MCF 10A (cell line): ENCODE data around the gene CHMP6. TPM values are rescaled to one million over a fixed set of nuclear protein-coding genes. Genes with fewer than 3 reads are reported as not detected.

Source experiments
- BruUV-seq: library from RNA; stranded (reverse); fragments of 400-500 nt; replicated peaks from 2 replicates; lab custom pipeline; 2021; lab: Mats Ljungman, UMichigan
- CTCF ChIA-PET: fragments of 300-600 bp; sonication (Branson Sonifier 250); formaldehyde crosslinking; extraction: SDS; loops from one replicate; lab custom pipeline; 2021; ENCODE audit warnings: antibody characterized with exemption, inconsistent platforms; lab: Yijun Ruan, JAX
- POLR2A ChIA-PET: fragments of 300-600, 350-650 bp; sonication (Branson Sonifier 250); formaldehyde crosslinking; extraction: SDS; loops from one replicate; lab custom pipeline; 2020; ENCODE audit warnings: antibody characterized with exemption, inconsistent platforms; lab: Yijun Ruan, JAX
- DNase-seq: peaks from one replicate; pipeline ENCODE4 v3.0.0-alpha.2; 2018; ENCODE audit not compliant: unreplicated experiment
- H3K27ac Mint-ChIP-seq: one replicate; pipeline ENCODE4 v1.8.0; 2022; ENCODE audit warnings: mild to moderate bottlenecking, low read depth, mixed read lengths; ENCODE audit not compliant: unreplicated experiment
- H3K27me3 Mint-ChIP-seq: one replicate; pipeline ENCODE4 v1.8.0; 2022; ENCODE audit warnings: mixed read lengths; ENCODE audit not compliant: insufficient read depth, unreplicated experiment
- H3K36me3 Mint-ChIP-seq: one replicate; pipeline ENCODE4 v1.8.0; 2022; ENCODE audit warnings: mild to moderate bottlenecking, moderate library complexity, mixed read lengths; ENCODE audit not compliant: insufficient read depth, unreplicated experiment
- H3K4me1 Mint-ChIP-seq: one replicate; pipeline ENCODE4 v1.8.0; 2022; ENCODE audit warnings: mixed read lengths; ENCODE audit not compliant: insufficient read depth, unreplicated experiment
- H3K4me3 Mint-ChIP-seq: one replicate; pipeline ENCODE4 v1.8.0; 2022; ENCODE audit warnings: mild to moderate bottlenecking, moderate library complexity, mixed read lengths; ENCODE audit not compliant: unreplicated experiment
- H3K9me3 Mint-ChIP-seq: one replicate; pipeline ENCODE4 v1.8.0; 2022; ENCODE audit warnings: mixed read lengths; ENCODE audit not compliant: unreplicated experiment
- intact Hi-C: fragments of 100-400 bp; cut with micrococcal nuclease; formaldehyde crosslinking; loops from 2 replicates; pipeline ENCODE4 v1.14.1; 2022
- total RNA-seq: library from RNA; stranded (reverse); gene quantifications from 2 replicates; pipeline ENCODE4 v1.2.3, GENCODE V29; 2022
- TF ChIP-seq, protein P1 (sequence below): fragments of 200-600 bp; IDR thresholded peaks from one replicate; pipeline ENCODE4 v1.8.0; 2022; ENCODE audit warnings: antibody characterized with exemption, mild to moderate bottlenecking; ENCODE audit not compliant: unreplicated experiment

The CHMP6 gene
- total RNA-seq, 1 experiment from 2014 or later = 19.5 TPM

DNA sequence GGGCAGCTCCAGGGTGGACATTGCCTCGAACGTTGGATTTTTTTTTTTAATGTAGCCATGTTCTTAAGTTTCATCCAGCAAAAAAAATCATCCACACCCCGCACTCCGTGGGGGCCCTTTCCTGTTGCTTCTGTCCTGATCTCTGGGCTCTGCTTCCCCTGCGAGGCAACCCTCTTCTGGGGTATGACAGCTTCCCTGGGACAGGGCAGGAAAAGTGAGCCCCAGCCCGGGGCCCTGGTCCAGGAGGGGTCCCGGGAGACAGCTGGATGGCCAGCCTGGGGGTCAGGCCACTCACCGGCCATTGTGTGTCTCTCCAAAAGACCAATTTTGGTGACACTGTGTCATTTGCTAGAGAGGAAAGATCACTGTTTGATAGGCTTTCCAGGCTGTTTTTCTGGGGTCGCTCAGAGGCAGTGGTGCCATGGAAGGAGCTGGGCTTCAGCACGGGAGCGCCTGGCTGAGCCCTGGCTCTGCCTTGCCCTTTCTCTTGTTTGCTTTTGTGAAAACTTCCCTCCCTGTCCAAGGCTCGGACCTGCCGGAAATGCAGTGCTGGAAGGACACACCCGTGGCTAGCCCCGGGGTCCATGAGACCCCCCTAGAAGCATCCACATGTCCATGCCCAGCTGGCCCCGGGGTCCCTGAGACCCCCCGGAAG, 41.0 kb upstream of the CHMP6 start:
- BruUV-seq = no TSS peak
- Mint-ChIP-seq H3K36me3 (peaks cover 6% of the 10 kb centered on the region), H3K27me3 (no peaks in the 10 kb centered on the region), H3K4me1 (no peaks in the 10 kb centered on the region), H3K27ac (no peak overlapping the region), H3K4me3 (no peak overlapping the region), H3K9me3 (no peaks in the 10 kb centered on the region)
- intact Hi-C loops = no loop called here
- ChIA-PET POLR2A (interaction anchor here (0.7 kb wide), 1 partner anchor 1051 kb away, joined by 3 read pairs; no protein-coding TSS in a partner anchor), CTCF (interaction anchor here (0.5 kb wide), 1 partner anchor 376 kb away, joined by 3 read pairs; no protein-coding TSS in a partner anchor)
- TF ChIP-seq, protein P1, sequence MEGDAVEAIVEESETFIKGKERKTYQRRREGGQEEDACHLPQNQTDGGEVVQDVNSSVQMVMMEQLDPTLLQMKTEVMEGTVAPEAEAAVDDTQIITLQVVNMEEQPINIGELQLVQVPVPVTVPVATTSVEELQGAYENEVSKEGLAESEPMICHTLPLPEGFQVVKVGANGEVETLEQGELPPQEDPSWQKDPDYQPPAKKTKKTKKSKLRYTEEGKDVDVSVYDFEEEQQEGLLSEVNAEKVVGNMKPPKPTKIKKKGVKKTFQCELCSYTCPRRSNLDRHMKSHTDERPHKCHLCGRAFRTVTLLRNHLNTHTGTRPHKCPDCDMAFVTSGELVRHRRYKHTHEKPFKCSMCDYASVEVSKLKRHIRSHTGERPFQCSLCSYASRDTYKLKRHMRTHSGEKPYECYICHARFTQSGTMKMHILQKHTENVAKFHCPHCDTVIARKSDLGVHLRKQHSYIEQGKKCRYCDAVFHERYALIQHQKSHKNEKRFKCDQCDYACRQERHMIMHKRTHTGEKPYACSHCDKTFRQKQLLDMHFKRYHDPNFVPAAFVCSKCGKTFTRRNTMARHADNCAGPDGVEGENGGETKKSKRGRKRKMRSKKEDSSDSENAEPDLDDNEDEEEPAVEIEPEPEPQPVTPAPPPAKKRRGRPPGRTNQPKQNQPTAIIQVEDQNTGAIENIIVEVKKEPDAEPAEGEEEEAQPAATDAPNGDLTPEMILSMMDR = no peak
- DNase-seq = no peak

DNA sequence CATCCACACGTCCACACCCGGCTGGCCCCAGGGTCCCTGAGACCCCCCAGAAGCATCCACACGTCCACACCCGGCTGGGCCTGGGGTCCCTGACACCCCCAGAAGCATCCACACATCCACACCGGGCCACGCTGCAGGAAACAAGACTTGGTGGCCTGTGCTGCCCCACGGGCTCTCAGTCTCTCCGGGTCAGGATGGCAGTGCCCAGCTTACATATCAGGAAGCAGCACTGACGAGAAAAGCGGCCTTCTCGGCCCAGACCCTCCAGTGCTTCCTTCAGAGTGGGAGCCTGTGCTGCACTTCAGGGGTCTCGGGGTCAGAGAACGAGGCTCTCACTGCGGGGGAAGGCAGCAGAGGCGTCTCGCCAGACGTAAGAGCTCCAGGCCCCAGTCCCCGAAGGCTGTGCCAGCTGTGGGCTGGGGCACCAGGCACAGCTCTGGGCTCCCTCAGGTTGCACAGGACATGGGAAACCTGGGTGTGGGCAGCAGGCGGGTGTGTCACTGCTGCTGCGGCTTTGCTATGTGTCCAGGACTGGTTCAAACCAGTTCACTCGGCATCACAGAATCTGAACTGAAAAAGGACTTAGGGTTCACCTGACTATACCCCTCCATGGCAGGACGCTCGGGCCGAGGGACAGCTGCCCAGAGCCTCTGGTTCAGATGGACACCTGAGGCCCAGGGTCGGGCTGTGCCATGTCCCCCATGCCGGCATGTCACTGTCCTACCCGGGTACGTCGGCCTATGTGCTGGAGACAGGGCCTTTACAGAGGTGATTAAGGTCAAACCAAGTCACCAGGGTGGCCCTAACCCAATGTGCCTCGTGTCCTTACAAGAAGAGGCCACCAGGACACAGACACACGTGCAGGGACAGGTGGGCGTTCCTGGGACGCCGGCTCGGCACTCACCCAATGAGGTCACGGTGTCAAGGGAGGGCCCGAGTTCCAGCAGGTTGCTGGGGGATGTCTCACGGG, 40.2 kb upstream of the CHMP6 start:
- ChIA-PET POLR2A (no interaction called here), CTCF (interaction anchor here (0.5 kb wide), 1 partner anchor 377 kb away, joined by 3 read pairs; no protein-coding TSS in a partner anchor)
- intact Hi-C loops = no loop called here
- BruUV-seq = no TSS peak
- Mint-ChIP-seq H3K27me3 (no peaks in the 10 kb centered on the region), H3K4me1 (no peaks in the 10 kb centered on the region), H3K36me3 (peaks cover 6% of the 10 kb centered on the region), H3K4me3 (no peak overlapping the region), H3K27ac (no peak overlapping the region), H3K9me3 (no peaks in the 10 kb centered on the region)
- TF ChIP-seq, protein P1 = no peak
- no peak for DNase-seq

DNA sequence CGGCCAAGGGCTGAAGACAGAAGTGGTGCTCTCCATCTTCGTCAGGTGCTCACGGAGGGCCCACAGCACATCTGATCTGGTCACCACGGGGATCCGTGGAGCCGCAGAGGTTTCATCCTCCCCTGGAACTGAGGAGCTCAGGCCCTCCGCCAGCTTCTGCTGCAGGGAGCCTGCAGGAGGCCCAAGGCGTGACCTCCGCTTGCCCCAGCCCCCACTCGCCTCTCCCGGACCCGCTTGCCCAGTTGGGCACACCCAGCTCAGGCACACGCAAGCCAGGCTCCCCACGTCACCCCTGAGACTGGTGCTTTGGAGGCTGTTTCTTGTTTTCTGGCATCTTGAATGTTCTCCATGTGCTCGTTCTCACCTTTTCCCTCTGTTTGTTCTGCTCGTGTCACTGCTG, 39.4 kb upstream of the CHMP6 start:
- no peaks in the 10 kb centered on the region for H3K9me3 Mint-ChIP-seq
- peaks cover 8% of the 10 kb centered on the region for H3K36me3 Mint-ChIP-seq
- no peak overlapping the region for H3K4me3 Mint-ChIP-seq
- intact Hi-C loops = no loop called here
- DNase-seq = no peak
- BruUV-seq = no TSS peak
- no peaks in the 10 kb centered on the region for H3K4me1 Mint-ChIP-seq
- CTCF ChIA-PET = no interaction called here
- no peaks in the 10 kb centered on the region for H3K27me3 Mint-ChIP-seq
- no peak overlapping the region for H3K27ac Mint-ChIP-seq
- TF ChIP-seq, protein P1 = no peak
- POLR2A ChIA-PET = no interaction called here
